NCI-H2107 treated with DMSO at 0.1 percent for 48 hours (cell line): ENCODE measurements around the gene ADAMTS2.

Experiments used
- DNase-seq: peaks from one replicate; lab custom pipeline; 2025; ENCODE audit not compliant: unreplicated experiment; lab: John Stamatoyannopoulos, UW

ADAMTS2 gene

DNA sequence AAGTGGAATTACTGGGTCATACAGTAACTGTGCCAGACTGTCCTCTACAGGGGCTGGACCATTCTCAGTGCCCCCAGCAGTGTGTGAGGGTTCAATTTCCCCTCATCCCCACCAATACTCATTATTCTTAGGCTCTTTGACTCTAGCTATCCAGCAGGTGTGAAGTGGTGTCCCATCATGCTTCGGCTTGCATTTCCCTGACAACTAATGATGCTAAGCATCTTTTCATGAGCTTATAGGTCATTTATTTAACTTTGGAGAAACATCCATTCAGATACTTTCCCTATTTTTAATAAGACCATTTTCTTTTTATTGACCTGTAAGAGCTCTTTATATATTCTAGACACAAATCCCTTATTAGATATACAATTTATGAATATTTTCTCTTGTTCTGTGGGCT, 63.6 kb downstream of the ADAMTS2 start:
- no peak for DNase-seq

DNA sequence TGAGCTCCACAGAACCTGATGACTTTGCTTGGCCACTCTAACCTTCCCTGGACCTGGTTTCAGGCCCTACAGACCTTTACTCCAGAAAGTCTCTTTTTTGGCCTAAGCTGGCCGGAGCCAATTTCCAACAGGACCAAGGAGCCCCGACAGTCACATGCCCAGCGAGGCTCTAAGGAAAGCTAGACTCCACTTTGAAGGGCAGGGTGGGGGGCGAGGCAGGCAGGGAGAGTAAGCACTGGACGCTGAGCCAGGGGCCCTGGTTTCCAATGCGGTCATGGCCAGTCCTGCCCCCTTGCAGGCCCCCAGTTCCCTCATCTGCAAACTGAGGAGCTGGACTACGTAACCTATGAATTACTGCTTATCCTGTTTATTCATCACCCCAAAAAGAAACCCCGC, 65.2 kb downstream of the ADAMTS2 start:
- DNase-seq = no peak

DNA sequence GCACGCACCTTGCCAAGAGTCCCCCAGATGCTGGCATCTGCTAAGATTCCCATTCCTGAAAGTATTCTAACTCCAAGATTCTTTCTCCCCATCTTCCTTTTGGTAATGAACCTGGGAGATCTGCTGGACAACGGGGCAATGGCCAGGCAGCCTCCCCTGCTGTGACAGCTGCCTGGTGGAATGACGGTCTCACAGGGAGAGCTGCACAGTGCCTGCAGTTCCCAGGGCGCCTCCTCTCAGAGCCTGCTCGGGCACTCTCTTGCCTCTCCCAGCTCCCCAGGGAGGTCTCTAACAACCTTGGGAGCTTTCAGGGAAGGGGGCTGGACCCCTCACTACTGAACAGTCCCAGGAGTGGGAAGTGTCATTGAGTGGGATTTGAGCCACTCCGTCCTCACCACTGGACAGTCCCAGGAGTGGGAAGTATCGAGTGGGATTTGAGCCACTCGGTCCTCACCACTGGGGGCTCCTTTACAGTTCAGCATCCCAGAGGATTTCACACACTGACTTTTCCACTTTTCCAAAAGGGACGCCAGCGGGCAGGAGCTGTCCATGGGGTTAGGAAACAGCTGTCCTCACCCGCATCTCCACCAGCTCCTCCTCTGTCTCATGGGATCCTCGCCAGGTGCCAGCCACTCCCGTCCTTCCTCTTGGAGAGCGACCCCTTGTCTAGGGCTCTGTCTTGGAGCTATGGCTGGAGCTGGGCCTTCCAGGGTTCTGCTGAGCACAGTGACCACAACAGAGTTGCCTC, 65.7 kb downstream of the ADAMTS2 start:
- no peak for DNase-seq

DNA sequence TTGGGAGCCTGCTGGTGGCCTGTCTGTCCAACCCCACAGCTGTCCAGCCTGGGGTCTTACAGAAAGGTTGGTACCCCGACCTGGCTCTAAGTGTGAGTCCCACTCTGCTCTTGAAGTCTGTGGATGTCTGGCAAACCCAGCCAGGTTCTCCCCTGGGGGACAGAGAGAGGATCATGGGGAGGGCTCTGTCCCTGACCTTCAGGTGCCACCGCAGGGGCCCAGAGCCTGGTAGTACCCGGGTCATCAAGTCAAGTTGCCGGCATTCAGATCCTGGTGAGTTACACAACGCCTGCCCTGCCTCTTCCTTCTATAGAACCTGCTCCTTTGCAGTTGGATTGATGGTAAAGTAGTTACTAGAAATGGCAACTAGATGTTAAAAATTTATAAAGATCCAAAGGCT, 66.7 kb downstream of the ADAMTS2 start:
- DNase-seq = no peak

DNA sequence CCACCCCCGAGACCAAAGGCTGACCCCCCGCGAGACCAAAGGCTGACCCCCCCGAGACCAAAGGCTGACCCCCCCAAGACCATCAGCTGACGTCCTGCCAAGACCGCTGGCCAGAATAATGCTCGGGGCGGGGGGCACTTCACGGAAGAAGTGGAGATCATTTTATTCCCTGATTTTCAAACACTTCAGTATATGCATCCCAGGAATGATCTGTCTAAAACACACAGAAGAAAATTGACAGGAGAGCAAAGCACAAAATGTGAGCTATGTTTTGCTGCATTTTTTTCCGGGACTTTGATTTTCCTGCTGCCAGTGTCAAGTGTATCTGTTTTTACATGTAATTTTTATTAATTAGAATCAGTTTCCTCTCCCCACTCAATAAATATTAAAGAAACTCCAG, 67.1 kb downstream of the ADAMTS2 start:
- no peak for DNase-seq

DNA sequence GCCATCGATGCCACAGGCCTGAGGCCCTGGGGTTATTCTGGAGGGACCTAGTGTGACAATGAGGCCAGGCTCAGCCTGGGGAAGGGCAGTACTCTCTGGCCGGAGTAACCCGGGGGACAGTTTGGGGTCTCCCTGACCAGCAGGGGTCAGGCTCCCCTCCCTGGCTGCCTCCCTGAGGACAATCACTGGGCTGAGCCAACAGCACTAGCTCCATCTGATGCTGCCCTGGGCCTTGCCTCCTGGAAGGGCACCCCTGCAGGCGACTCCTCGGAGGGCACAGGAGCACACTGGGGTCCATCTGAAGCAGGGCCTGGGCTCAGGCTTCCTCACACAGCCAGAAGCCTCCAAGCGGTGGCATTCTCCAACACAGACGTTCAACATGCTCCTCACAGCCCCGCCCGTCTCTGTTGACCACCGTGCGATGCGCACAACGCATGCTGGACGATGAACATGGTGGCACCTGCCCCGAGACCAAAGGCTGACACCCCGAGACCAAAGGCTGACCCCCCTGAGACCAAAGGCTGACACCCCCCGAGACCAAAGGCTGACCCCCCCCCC, 68.3 kb downstream of the ADAMTS2 start:
- DNase-seq = no peak

DNA sequence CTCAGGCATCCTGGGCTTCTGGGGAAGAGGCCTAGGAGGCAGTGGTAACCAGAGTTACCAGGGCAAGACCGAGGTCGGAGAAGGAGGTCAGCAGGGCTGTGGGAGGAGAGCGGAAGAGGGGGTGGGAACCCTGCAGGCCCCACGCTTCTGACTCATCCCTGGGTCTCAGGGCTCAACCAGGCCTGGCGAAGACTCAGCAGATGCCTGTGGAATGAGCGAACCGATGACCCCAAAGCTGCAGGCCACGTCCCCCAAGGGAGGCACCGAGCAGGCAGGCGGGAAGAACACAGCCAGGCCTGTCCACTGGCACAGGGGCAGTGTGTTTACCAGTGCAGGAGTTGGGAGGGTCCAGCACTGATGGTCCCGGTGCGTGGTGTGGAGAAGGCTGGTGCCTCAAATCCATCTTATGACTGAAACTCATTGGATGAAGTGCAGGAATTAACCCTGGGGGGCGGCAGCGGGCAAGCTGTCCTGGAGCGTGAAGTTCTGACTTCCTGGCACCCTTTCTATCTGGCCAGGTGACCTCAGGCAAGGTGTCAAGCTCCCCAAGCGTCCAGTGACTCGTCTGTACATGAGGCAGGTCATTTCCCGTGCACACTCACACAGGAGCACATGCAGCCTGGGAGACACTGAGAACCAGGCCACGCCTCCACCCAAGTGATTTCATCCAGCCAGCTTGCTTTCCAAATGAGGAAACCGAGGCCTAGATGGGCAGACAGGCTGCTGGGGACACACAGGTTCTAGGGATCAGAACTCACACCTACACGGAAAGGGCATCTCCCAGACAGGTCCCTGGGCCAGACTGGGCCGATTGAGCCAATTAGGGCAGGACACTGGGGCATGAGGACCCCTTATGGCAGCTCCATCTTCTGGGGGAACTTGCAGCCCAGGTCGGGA, 69.1 kb downstream of the ADAMTS2 start:
- no peak for DNase-seq

DNA sequence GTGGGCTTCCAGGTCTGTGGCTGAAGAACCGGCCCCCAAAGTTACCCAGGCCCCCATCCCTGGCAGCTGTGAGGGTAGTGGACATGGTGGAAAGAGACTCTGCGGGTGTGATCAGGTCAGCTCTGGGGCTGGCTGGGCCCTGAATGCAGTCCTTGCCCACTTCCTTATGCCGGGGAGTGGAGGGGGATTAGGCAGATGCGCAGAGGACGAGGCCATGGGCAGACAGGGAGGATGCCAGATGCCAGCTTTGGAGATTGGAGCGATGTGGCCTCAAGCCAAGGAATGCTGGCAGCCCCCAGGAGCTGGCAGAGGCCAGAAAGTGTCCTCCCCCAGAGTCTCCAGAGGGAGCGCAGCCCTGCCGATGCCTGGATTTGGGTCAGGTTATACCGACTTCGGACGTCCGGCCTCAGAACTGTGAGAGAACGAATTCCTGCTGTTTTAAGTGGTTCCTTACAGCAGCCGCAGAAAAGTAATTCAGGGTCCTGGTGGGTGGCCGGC, 69.8 kb downstream of the ADAMTS2 start:
- DNase-seq = no peak

DNA sequence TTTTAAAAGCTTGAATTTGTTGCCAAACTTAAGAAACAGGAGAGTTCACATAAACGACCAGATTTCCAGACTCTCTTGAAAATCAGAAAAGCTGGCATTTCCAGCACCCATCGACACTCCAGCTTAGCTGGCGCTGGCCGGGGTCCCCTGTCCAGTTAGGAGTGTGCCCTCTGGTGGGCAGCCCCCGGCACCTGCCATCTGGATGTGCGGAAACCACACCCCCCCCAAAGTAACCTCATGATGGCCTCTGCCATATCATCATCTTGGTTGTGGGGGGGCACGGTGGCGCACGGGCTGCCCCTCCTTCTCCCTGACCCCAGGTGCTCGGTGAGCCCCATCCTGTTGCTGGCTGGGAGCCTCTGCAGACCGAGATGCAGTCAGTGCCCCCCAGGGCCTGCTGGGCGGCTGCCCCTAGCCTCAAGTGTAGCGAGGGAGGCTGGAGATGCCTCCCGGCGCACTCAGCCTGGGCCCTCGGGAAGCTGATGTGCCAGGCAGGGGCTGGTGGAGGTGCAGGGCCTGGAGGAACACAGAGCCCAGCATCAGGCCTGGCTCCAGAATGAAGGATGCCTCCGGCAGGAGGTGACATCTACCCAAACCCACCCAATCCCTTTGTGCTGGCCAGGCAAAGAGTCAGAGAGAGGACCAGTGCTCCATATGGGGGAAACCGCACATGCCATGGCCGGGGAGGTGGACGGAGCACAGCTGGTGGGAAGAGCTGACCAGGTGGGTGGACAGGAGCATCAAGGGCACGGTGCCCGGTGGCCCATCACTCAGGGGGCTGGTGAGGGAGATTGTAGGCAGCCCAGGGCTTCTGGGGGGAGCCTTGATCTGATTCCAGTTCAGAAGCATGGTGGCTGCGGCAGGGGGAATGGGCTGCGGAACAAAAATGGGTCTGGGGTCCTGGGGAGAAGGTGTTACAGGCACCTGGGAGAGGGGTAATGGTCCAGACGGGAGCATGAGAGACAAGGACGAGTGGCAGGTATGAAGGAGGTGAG, 70.6 kb downstream of the ADAMTS2 start:
- DNase-seq = no peak

DNA sequence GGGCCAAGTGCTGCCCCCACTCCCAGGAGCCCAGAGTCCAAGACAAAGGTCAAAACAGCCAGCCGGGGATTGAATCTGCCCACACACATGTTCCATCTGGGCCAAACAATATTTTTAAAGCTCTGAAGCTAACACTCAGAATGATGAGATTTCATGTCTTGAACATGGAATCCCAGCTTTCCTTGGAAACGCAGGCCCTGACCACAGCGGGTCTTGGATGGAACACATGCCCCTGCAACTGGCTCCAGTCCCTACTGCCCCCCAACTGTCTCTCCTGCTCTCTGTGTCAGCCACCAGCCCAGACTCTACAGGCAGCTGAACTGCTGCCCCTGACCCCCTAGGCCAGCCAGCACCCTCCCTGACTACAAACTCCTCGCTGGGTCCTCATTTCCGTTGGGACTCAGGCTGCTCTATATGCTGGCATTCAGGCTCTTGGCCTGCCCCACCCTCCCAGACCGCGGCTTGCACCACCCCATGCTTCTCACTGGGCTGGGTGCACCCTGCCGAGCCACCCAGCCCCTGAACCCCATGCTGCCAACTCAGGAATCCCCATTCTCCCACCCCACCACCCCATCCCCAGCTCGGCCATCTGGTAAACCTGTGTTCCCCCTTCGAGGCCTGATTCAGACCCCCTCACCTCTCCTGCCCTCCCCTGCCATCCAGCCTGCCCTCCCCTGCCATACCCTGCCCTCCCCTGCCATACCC, 71.7 kb downstream of the ADAMTS2 start:
- no peak for DNase-seq

DNA sequence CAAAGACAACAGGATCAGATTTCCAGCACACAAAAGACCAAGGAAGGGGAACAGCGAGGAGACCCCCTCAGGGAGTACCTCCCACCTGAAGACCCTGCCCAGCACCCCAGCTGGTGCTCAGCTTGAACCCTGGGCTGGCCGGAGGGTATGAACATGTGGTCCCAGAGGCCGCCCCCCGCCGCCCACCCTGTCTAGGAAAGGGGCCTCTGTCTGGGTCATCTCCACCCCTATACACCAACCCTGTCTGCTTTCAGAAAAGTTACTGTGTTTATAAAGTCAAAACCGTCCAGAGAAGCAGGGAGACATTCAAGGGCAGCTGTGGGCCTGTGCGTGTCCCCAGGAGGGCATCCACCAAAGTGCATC, 72.2 kb downstream of the ADAMTS2 start:
- no peak for DNase-seq

DNA sequence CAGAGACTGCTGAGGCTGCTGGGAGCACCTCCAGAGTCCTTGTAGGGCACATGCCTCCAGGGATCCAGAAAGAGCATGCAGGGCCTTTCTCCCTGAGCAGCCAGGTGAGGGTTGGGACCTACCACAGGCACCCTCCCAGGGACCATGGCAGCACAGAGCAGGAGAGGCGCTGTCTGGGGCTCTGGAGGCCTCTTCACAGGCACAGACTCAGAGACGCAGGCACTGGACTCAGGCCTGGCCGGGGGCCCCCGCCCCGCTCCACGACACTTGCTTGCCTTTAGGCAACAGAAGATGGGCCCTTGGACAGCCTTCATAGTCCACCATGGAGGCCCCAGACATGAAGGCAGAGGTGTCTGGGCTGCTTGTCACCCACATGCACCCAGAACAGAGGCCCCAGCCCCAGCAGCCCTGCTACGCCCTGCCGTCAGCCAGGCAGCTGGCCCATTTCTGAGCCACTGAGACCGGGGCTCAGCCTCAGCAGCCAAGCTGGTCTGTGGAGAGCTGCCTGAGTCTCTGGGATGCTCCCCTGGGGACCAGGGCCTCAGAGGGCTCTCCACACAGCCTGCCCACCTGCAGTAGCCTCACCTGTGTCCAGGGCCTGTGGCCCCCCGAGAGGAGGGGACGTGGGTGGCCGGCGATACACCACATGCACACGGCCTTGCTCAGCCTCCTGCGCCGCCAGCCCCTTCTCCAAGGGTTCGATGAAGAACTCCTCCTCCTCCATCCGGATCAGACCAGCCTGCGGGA, 72.8 kb downstream of the ADAMTS2 start:
- DNase-seq = no peak

DNA sequence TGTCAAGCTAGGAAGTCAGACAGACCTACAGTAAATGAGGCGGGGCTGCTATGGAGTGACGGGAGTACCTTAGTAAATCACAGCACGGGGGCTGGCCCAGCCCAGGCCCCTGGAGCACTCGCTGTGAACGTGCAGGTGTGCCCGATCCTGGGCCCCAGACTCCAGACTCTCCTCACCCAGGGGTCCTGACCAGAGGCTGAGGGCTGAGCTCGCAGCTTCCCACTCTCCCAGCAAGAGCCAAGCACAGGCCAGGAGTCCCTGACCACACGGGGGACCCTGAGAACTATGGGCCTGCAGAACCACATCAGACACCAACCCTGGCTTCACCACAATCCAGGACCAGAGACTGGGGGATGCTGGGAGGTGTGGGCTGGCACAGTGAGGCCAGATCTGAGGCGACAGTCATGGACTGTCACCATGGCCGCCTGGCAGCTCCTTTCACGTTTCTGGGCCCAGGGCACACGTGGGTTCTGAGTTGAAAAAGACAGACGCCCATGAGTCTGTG, 73.4 kb downstream of the ADAMTS2 start:
- no peak for DNase-seq

DNA sequence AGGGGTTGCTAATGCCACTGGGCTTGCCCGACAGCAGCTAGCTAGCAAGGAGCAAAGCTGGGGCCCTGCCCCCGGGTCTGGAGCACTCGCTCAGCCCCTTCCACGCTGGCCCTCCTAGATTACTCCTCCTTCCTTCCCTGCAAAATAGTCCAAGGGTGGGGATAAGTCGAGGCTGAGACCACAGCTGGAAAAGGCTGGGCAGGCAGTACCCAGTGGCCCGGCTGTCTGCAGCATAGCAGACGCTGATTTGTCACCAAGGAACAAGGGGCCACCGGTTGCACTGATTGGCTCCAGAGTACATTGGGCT, 73.9 kb downstream of the ADAMTS2 start:
- no peak for DNase-seq

DNA sequence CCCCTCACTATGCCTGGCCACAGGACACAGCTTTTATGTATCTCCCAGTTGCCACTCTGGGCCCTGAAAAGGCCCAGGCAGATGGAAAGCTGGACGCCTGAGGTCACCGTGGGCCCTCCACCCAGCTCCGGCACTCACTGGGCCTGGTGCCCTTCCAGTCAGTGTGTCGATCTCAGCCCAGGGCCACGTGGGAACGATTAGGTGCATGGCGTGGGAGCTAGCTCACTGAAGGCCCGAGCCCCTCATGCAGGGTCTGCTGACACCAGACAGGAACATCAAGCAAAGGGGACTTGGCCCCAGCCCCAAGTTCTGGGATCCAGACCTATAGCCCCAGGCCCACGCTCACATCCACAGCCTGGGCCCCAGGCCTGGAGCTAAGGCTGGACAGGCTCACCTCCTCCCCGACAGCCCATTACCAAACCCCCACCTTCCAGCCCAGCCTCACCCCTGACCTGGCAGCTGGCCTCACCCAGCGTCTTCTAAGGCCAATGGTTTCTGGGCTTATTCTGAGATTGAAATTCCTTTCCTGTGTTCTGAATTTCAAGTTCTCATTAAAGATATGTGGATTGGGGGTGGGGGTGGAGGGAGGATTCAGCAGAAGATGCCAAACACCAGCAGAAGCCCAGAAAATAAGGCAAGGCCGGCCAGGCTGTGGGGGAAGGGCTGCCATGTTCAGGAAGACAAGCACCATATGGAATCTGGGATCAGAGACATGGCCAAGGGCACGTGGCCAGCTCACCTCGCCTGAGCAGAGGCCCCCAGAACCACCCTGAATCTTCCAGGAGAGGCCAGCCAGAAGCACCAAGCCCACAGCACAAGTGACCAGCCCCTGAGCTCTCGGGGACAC, 74.5 kb downstream of the ADAMTS2 start:
- no peak for DNase-seq

DNA sequence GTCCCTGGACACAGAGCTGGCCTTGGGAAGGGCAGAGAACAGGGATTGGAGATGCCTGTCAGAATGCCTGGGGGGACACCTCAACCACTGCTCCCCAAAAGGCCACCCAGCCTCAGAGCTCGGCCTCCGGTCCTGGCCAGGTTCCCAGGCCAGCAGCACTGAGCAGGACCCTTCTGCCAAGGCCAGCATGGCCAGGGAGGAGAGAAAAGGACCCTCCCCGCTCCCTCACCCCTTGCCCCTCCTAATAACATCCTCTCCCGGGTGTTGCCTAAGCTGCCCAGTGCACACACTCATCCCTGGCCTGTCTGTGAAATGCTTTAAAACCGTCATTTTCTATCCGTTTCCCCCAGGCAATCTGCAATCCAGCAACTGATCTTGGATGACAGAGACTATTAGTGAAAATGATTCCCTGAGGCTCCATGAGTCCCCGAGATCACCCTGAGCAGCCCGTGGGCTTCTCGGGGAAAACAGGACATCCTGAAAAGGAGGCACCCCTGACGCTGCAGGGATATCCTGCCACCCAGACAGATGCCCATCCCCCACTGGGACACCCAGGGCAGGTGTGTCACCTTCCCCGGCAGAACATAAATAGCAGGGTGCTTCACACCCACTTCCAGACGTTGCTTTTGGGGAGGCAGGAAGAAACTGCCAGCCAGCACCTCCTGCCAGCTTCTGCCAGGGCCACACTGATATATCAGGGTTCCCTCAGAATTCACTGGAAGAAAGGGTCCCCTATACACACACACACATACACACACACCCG, 75.3 kb downstream of the ADAMTS2 start:
- DNase-seq = no peak

DNA sequence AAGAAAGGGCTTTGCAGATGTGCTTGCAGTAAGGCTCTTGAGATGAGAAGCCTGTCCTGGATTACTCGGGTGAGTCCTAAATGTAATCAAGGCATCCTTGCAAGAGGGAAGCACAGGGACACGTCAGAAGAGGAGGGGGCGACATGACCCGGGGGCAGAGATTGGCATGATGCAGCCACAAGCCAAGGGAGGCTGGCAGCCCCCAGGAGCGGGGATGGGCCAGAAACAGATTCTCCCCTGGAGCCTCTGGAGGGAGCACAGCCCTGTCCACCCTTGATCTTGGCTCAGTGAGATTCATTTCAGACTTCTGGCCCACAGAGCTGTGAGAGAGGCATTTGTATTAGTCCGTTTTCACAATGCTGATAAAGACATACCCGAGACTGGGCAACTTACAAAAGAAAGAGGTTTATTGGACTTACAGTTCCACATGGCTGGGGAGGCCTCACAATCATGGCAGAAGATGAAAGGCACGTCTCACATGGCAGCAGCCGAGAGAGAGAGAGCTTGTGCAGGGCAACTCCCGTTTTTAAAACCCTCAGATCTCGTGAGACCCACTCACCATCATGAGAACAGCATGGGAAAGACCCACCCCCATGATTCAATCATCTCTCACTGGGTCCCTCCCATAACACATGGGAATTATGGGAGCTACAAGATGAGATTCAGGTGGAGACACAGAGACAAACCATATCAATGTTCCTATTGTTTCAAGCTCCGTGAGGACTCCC, 76.1 kb downstream of the ADAMTS2 start:
- DNase-seq = no peak
